Skeletal muscle tissue (tissue), 4 donors: ENCODE measurements around the gene RIMS4. TPM values are rescaled to one million over a fixed set of nuclear protein-coding genes. Genes with fewer than 3 reads are reported as not detected.

ENCODE experiments used
- H3K27ac ChIP-seq: one replicate; pipeline ENCODE4 v1.7.0; 2013; ENCODE audit warnings: mild to moderate bottlenecking, low read depth, low read length, inconsistent platforms
- H3K27me3 ChIP-seq, 3 donors: one replicate each; pipeline ENCODE4 v1.7.0; 2013; ENCODE audit warnings: low read length in 3 of 3; ENCODE audit not compliant: control insufficient read depth in 3 of 3, insufficient read depth in 3 of 3
- H3K36me3 ChIP-seq, 3 donors: one replicate each; pipeline ENCODE4 v1.7.0; 2013; ENCODE audit warnings: low read length in 3 of 3; ENCODE audit not compliant: control insufficient read depth in 3 of 3, insufficient read depth in 3 of 3
- H3K4me1 ChIP-seq, 3 donors: one replicate each; pipeline ENCODE4 v1.7.0; 2013; ENCODE audit warnings: low read length in 3 of 3, mild to moderate bottlenecking in 3 of 3; ENCODE audit not compliant: control insufficient read depth in 3 of 3, insufficient read depth in 3 of 3
- H3K4me3 ChIP-seq, 3 donors: one replicate each; pipeline ENCODE4 v1.7.0; 2013; ENCODE audit warnings: low read length in 3 of 3
- H3K9ac ChIP-seq, 3 donors: one replicate each; pipeline ENCODE4 v1.7.0; 2013; ENCODE audit warnings: low read length in 3 of 3, mild to moderate bottlenecking in 3 of 3, moderate library complexity in 2 of 3, low read depth in 1 of 3
- H3K9me3 ChIP-seq, 3 donors: one replicate each; pipeline ENCODE4 v1.7.0; 2013; ENCODE audit warnings: low read length in 3 of 3; ENCODE audit not compliant: control insufficient read depth in 3 of 3
- total RNA-seq: library from RNA; depleted of rRNA; stranded (reverse); fragments of >200 nt; gene quantifications from one replicate; pipeline ENCODE4 v1.2.3, GENCODE V29; 2014
- donor health status: Osteomylitis.

RIMS4 gene
- total RNA-seq, 1 donor from 2014 or later: 3.1 TPM

GRCh38 chr20:44759595-44759994, 50.8 kb downstream of the RIMS4 start:
- H3K27me3 ChIP-seq: peaks cover 0 to 6% (median 0%) of the 10 kb centered on the region in 3 donors
- no peak overlapping the region for H3K9ac ChIP-seq
- peaks cover 2 to 3% (median 3%) of the 10 kb centered on the region in 3 donors for H3K4me1 ChIP-seq
- no peak overlapping the region for H3K27ac ChIP-seq
- peaks cover 0 to 2% (median 0%) of the 10 kb centered on the region in 3 donors for H3K9me3 ChIP-seq
- no peak overlapping the region for H3K4me3 ChIP-seq
- no peaks in the 10 kb centered on the region for H3K36me3 ChIP-seq

GRCh38 chr20:44758247-44759101, 51.9 kb downstream of the RIMS4 start:
- H3K4me1 ChIP-seq: peaks cover 2 to 3% (median 3%) of the 10 kb centered on the region in 3 donors
- no peaks in the 10 kb centered on the region for H3K36me3 ChIP-seq
- H3K9me3 ChIP-seq: peaks cover 0 to 2% (median 0%) of the 10 kb centered on the region in 3 donors
- H3K27ac ChIP-seq: no peak overlapping the region
- H3K9ac ChIP-seq: no peak overlapping the region
- no peak overlapping the region for H3K4me3 ChIP-seq
- peaks cover 0 to 6% (median 0%) of the 10 kb centered on the region in 3 donors for H3K27me3 ChIP-seq

- H3K9ac ChIP-seq: no peak overlapping the region
- peaks cover 0 to 2% (median 0%) of the 10 kb centered on the region in 3 donors for H3K9me3 ChIP-seq
- peaks cover 0 to 3% (median 0%) of the 10 kb centered on the region in 3 donors for H3K4me1 ChIP-seq
- H3K36me3 ChIP-seq: no peaks in the 10 kb centered on the region
- H3K4me3 ChIP-seq: no peak overlapping the region
- no peak overlapping the region for H3K27ac ChIP-seq
- H3K27me3 ChIP-seq: peaks cover 0 to 13% (median 1%) of the 10 kb centered on the region in 3 donors
Observed at GRCh38 chr20:44756956-44757355, 53.4 kb downstream of the RIMS4 start.

GRCh38 chr20:44756011-44756688, 54.2 kb downstream of the RIMS4 start:
- no peaks in the 10 kb centered on the region for H3K36me3 ChIP-seq
- peaks cover 0 to 2% (median 0%) of the 10 kb centered on the region in 3 donors for H3K9me3 ChIP-seq
- no peak overlapping the region for H3K4me3 ChIP-seq
- H3K27me3 ChIP-seq: peaks cover 3 to 16% (median 7%) of the 10 kb centered on the region in 3 donors
- H3K27ac ChIP-seq: no peak overlapping the region
- peaks cover 0 to under 1% (median 0%) of the 10 kb centered on the region in 3 donors for H3K4me1 ChIP-seq
- H3K9ac ChIP-seq: no peak overlapping the region

- Histone ChIP-seq H3K27ac (no peak overlapping the region), H3K27me3 (peaks cover 12 to 27% (median 17%) of the 10 kb centered on the region in 3 donors), H3K4me3 (no peak overlapping the region), H3K9ac (no peak overlapping the region), H3K36me3 (no peaks in the 10 kb centered on the region), H3K9me3 (no peaks in the 10 kb centered on the region), H3K4me1 (peaks cover 0 to 6% (median 3%) of the 10 kb centered on the region in 3 donors)
Observed at GRCh38 chr20:44754554-44754953, 55.8 kb downstream of the RIMS4 start.

- H3K4me3 ChIP-seq: no peak overlapping the region
- no peak overlapping the region for H3K27ac ChIP-seq
- H3K9ac ChIP-seq: no peak overlapping the region
- peaks cover 1 to 10% (median 3%) of the 10 kb centered on the region in 3 donors for H3K4me1 ChIP-seq
- H3K36me3 ChIP-seq: no peaks in the 10 kb centered on the region
- H3K27me3 ChIP-seq: peaks cover 17 to 32% (median 25%) of the 10 kb centered on the region in 3 donors
- H3K9me3 ChIP-seq: no peaks in the 10 kb centered on the region
Observed at GRCh38 chr20:44752099-44752931, 58.0 kb downstream of the RIMS4 start.

GRCh38 chr20:44750081-44750805, 60.1 kb downstream of the RIMS4 start:
- Histone ChIP-seq H3K9ac (no peak overlapping the region), H3K27me3 (peaks cover 31 to 35% (median 34%) of the 10 kb centered on the region in 3 donors), H3K27ac (no peak overlapping the region), H3K36me3 (no peaks in the 10 kb centered on the region), H3K4me3 (peak overlapping the region in 1 of 3 donors; percentile 20), H3K9me3 (no peaks in the 10 kb centered on the region), H3K4me1 (peaks cover 8 to 21% (median 9%) of the 10 kb centered on the region in 3 donors)

GRCh38 chr20:44748005-44748370, 62.4 kb downstream of the RIMS4 start:
- Histone ChIP-seq H3K9ac (no peak overlapping the region), H3K4me1 (peaks cover 8 to 25% (median 9%) of the 10 kb centered on the region in 3 donors), H3K4me3 (no peak overlapping the region), H3K27ac (no peak overlapping the region), H3K9me3 (no peaks in the 10 kb centered on the region), H3K36me3 (no peaks in the 10 kb centered on the region), H3K27me3 (peaks cover 31 to 35% (median 34%) of the 10 kb centered on the region in 3 donors)
